SK-N-MC (cell line): ENCODE measurements around the gene ARL10.

Source experiments
- EZH2 ChIP-seq: fragments of 200-600 bp; sonication (generic); IDR thresholded peaks from one replicate; pipeline ENCODE4 v1.6.1; 2017; ENCODE audit warnings: antibody characterized with exemption
- FOXP2 ChIP-seq: optimal IDR thresholded peaks from 2 replicates; pipeline ENCODE3; 2011; ENCODE audit warnings: mild to moderate bottlenecking, moderate library complexity; ENCODE audit not compliant: insufficient read depth; ENCODE audit errors: extremely low read length, control extremely low read depth
- POLR2AphosphoS5 ChIP-seq: IDR thresholded peaks from 2 replicates; pipeline ENCODE4 v1.6.1; 2012; ENCODE audit warnings: mild to moderate bottlenecking, low read depth, low read length, borderline replicate concordance

DNA sequence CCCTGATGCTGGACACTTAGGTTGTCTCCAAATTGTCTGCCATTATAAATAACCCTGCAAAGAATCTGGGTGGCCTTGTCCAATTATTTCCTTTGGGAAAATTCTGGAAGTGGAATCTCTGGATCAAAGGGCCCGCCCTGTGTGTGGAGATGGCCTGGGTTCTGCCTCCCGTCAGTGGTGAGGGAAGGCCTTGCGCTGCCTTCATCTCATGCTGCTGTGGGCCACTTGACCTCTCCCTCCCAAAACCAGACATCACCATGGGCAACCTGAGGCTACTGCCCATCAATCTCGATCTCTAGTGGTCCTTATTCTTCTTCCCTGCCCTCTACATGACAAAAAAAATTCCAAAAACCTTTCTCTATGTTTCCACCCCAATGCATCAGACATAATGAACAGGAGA is 44.5 kb downstream of the ARL10 start:
- TF ChIP-seq EZH2, result no peak
- TF ChIP-seq POLR2AphosphoS5, result no peak
- no peak for TF ChIP-seq FOXP2
